Right ventricle myocardium inferior (tissue), 1 donor: ENCODE measurements around the gene FAM162A. TPM values are rescaled to one million over a fixed set of nuclear protein-coding genes. Genes with fewer than 3 reads are reported as not detected.
A peak's percentile ranks its signal among the peaks of the same experiment; 100 is the strongest.

Source experiments
- ATAC-seq: fragments of 200-7000 bp; cut with Tn5 transposase; one replicate; pipeline ENCODE4 v1.9.1; 2020; ENCODE audit warnings: mild to moderate bottlenecking, moderate library complexity
- DNase-seq: peaks from one replicate; pipeline ENCODE4 v3.0.0; 2021; ENCODE audit errors: missing footprints
- intact Hi-C: fragments of 100-400 bp; cut with DNase I; formaldehyde crosslinking; loops from one replicate; pipeline ENCODE4 v1.11.0; 2022
- total RNA-seq: library from RNA; stranded (reverse); fragmentation: NEBNext Ultra II Directional; extraction: Animal tissue kit (Norgen Biotek cat#: 25700); gene quantifications from one replicate; pipeline ENCODE4 v1.2.1, GENCODE V29; 2021
- donor health status: DM: no; HTN: yes; CAD: no; lungs with severe emphysema.

FAM162A gene
- total RNA-seq, 1 donor from 2014 or later: 141 TPM

DNA sequence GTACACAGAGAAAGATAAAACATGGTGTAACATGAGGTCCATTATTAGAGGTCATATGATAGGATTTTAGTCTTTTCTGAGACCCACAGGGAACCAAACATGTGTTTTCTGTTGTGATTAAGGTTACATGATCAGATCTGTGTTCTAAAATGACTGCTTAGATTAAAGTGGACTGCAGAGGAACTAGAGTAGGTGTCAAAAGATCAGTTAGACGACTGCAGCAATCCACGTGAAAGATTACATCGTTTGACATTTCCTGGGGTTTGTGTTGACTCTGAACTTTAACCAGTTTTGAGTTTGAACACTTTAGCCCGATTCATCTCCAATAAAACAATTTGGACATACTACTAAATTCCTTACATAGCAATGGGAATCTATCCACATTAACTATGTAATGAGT is 6.0 kb upstream of the FAM162A start:
- DNase-seq: no peak
- intact Hi-C loops: no loop called here

DNA sequence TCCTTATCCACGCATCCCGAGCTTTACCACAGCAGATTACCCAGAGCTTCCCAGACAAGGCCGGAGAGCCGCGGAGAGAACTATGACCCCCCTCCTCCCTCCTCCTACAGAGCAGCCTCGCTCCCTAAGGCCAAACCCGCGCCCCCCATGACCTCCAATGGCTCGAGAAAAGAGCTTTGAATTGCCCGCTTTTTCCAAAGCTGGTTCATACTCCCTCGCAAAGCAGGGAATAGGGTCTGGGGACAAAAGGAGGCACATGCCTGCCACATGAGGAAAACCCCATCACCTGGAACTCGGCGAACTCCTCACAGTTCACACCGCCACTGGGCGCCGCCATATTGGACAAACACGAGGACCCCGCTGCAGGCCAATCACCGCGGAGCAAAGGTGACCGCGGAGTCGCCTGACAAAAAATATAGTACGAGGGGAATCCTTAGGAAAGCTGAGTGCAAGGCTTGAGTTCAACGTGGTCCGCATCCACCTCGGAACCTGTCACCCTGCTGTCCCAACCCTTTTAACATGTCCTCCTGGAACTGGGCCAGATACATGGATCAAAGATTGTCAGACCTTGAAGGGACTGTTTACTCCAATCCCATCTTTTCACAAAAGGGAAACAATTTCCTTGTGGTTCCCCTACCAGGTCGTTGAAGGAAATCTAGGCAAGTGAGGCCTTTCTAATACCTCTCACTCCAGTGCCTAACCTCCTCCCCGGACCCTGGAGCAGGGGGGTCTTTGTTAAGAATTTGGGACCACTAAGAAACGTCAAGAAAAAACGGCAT is 905 bp upstream of the FAM162A start, which contains the start of gene MIX23:
MIX23 (minus strand) TSS at position 344 of the 779 bp plus-strand sequence; CDS start at position 337, 7 bp downstream.
- intact Hi-C loops: no loop called here
- peak; percentile 87 for ATAC-seq
- peak; percentile 95 for DNase-seq

More for the DNA sequence above, 6.0 kb upstream of the FAM162A start:
- ATAC-seq: no peak

DNA sequence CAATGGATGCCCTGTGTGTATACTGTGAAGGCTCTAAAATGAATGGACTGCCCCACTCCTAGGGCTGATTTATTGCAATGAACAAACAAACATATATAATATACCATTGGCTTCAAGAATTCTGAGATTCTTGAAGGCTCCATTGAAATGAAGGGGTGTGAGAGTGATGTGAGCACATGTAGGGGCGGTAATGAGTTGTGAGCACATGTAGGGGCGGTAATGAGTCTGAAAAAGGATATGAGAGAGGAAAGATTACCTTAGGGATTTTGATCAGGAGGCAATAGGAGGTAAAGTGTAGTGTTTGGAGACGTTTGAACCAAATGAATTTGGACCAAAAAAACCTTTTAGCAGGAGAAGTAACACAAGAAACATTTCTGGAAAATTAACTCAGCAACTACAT is 3.7 kb downstream of the FAM162A start:
- intact Hi-C loops: no loop called here
- ATAC-seq: no peak
- DNase-seq: no peak

DNA sequence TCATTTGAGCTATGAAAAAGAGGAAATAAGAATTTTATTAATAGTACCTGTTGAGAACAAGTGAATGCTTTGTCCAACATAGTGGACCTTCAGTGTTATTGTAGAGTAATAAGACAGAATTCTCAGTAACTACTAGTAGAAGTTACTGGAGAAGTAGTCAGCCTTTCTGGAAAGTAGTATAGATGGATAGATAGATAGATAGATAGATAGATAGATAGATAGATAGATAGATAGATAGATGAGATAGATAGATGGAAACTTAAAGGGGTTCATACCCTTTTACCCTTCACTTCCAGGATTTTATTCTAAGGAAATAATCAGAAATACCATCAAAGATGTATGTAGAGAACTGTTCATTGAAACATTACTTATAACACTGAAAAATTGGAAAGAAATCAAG is 5.2 kb downstream of the FAM162A start:
- ATAC-seq: no peak
- intact Hi-C loops: no loop called here
- no peak for DNase-seq

DNA sequence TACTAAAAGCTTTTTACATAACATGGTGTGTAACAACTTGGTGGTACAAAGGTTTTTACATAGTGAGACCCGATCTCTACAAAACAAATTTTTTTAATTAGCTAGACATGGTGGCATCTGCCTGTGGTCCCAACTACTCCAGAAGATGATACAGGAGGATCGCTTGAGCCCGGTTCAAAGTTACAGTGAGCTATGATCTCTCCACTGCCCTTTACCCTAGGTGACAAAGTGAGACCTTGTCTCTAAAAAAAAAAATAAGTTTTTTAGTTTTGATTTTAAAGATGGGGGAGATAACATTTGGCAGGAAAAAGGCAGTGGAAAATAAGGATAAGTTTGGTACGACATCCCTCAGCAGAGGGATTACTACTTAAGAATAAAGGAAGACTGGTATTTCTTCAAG is 5.9 kb downstream of the FAM162A start:
- intact Hi-C loops: loop anchor here (5.0 kb wide), 1 partner anchor 67 kb away; no protein-coding TSS in a partner anchor
- DNase-seq: no peak

DNA sequence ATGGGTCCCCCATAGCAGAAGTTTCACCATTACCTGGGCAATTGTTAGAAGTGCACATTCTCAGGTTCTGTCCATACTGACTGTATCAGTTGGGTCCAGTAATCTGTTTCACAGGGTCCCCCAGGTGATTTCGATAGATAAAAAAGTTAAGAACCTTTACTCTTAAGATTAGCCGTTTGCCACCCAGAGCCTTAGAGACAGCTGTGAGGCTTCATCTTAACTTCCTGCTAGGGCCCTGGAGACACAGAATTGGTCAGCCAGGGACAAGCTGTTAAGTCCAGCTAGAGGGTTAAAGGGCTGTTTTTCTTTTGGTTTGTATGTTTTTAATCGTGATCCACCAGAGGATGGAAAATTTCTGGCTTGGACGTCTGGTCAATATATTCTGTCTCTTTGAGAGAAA is 6.7 kb downstream of the FAM162A start:
- no peak for DNase-seq

More for the DNA sequence above, 5.9 kb downstream of the FAM162A start:
- ATAC-seq: no peak

DNA sequence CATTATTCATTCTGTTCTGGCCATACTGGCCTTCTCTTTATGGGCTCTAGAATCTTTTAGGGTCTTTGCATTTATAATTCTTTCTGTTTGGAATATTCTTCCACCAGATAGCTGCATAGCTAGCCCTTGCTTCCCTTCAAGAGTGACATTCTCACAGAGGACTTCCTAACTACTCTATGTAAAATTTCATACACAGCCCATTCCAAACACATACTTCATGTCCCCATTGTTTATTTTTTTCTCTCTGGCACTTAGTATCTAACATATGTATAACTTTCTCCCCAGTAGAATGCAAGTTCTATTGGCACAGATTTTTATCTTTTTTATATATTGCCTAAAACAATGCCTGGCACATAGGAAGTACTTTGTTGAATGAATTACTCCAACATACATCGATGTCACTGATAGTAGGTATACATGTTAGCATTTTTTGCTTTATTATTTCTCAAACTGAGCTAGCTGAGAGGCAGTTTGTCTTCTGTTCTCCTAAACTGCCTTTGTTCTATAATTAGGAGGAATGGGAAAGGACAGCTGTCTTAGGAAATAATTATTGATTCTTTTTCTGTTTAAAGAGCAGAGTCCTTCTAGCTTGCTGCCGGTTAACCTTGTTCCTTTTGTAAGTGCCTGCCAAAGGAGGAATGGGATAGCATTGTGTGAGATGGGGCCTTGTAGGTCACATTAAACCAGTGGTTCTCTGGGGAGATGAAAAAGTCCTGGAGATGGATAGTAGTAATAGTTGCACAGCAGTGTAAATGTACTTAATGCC is 7.9 kb downstream of the FAM162A start:
- no peak for ATAC-seq
- DNase-seq: no peak
- intact Hi-C loops: loop anchor here (5.0 kb wide), 1 partner anchor 65 kb away; no protein-coding TSS in a partner anchor

More for the DNA sequence above, 6.7 kb downstream of the FAM162A start:
- peak; percentile 50 for ATAC-seq
- intact Hi-C loops: loop anchor here (5.0 kb wide), 1 partner anchor 67 kb away; no protein-coding TSS in a partner anchor

DNA sequence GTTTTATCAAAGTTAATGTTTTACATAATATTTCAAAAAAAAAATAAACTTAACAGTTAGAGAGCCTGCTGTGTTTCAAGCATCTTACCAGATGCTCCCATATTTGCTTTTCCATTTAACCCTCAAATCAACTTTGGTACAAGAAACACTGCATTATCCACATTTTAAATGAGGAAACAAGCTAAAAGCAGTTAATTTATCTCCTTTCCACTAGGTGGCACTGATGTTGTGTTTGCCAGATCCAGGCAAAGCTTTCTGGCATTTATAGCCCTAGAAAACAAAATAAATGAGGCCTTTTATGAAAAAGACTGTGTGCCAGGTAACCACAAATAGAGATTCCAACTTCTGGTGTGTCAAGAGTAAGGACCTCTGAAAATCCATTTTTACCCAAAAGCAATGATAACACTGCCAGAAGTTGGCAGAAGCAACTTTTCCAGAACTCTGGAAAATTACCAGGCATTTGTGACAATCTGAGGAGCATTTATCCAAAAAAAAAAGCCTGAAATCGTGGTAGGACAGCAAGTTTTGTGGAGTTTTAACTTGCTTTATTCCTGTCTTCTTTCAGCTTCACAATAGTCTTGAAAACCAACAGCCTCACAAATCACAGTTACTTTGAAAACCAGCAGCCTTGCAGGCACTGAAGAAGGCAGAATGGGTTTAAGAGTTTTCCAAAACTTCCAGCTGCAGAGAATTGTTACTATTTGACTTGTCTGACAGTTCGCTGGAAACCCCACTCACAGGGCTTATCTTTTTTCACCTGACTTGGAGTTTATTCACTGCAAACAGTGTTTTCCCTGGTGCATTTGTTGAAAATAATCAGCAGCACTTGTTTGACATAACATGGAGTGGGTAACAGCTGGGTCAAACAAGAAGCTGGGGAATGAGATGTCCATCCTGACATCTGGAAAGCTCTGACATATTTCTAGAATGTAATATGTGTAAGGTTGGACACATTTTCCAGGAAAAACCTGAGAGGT is 9.2 kb downstream of the FAM162A start:
- intact Hi-C loops: loop anchor here (1.0 to 5.0 kb wide), 2 partner anchors 64 to 286 kb away; no protein-coding TSS in a partner anchor
- ATAC-seq: no peak

DNA sequence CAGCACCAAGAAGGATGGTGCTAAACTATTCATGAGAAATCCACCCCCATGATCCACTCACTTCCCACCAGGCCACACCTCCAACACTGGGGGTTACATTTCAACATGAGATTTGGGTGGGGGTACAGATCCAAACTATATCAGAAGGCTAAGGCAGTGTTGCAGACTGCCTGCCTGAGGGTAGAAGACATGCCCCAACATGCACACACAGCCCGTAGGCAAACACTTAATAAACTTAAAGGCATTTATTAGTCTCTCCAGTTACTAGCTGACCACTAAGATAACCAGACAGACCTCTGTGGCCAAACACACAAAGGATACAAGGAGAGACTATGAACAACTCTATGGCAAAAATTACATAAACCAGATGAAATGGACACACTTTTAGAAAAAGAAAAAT is 10.2 kb downstream of the FAM162A start:
- DNase-seq (no peak), ATAC-seq (no peak)
- intact Hi-C loops: loop anchor here (5.0 kb wide), 1 partner anchor 63 kb away; no protein-coding TSS in a partner anchor

More for the DNA sequence above, 9.2 kb downstream of the FAM162A start:
- no peak for DNase-seq

DNA sequence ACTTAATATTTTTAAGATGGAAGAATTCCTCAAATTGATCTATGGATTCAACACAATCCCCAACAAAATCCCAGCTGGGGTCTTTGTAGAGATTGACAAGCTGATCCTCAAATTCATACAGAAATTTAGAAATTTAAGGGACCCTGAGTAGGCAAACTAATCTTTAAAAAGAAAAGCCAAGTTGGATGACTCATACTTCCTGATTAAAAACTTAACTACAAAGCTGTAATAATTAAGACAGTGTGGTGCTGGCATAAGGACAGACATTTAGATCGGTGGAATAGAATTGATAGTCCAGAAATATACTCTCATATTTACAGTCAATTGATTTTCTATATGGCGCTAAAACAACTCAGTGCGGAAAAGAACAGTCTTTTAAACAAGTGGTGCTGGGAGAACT is 11.6 kb downstream of the FAM162A start:
- no peak for ATAC-seq
- intact Hi-C loops: no loop called here
- no peak for DNase-seq

DNA sequence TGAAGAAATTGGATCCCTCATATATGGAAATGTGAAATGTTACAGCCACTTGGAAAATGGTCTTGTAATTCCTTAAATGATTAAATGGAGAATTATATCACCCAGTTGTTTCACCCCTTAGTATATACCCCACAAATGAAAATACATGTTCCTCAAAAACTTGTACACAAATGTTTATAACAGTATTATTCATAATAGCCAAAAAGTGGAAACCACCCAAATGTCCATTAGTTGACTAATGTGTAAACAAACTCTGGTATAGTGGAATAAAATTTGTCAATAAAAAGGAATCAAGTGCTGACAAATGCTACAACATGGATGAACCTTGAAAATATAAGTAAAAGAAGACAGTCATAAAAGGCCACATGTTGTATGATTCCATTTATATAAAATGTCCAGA is 12.5 kb downstream of the FAM162A start:
- intact Hi-C loops: no loop called here
- DNase-seq: no peak
- no peak for ATAC-seq

DNA sequence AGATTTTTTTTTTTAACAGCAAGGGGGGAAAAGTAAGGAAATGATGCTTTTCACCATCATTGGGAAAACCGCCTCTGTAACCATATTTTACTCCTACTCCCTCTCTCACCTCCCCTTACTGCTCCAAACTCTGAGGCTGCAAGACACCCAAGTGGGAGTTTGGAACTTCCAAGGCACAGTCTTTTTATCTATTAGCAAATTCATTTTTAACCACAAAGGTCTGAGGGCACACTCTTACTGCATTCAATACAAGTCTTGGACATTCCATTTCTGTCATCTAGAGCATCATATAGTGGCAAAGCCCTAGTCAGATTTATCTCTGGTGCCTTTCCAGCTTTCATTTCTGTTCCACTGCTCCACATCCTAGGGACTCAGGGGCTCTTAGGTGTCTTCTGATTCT is 13.2 kb downstream of the FAM162A start:
- DNase-seq (no peak), ATAC-seq (no peak)
- intact Hi-C loops: no loop called here

DNA sequence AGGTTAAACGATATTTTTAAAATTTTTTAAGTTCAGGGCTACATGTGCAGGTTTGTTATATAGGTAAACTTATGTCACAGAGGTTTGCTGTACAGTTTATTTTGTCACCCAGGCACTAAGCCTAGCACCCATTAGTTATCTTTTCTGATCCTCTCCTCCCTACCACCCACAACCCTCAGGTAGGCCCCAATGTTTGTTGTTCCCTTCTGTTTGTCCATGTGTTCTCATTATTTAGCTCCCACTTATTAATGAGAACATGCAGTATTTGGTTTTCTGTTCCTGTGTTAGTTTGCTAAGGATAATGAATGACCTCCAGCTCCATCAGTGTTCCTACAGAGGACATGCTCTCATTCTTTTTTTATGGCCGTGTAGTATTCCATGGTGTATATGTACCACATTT is 14.9 kb downstream of the FAM162A start:
- intact Hi-C loops: no loop called here
- DNase-seq: no peak

DNA sequence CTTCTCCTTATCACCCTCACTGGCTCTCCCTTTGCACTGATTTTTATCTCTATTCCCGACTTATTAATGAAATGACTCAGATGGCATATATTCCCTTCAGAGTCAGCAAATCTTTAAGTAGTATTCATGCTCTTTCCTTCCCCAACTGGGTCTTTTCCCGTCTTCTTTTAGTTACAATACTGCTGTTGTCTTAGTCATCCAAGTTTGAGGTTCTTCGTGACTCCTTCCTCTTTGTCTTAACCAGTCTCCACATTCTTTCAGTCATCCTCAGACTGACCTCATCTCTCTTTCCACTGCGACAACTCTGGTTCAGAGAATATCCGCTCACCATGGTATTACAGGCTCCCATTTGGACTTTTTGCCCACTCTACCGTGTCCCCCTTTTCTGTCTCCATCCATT is 19.5 kb downstream of the FAM162A start:
- no peak for DNase-seq

More for the DNA sequence above, 14.9 kb downstream of the FAM162A start:
- no peak for ATAC-seq

DNA sequence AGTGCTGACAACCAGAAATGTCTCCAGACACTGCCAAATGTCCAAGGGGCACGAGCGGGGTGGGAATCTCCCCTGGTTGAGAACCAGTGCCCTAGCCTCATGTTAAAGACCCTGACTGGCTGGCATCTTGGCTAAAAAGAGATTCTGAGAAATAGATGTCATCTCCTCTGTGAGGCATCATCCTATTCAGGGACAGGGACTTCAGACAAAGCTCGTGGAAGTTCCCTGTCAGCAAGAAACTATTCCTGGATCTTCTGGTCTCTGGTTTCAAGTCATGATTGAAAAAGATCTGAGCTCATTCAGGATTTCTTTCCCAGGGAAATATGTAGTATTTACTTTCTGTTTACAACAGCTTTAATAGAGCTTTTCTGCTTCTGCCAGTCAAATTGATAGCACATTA is 21.0 kb downstream of the FAM162A start:
- intact Hi-C loops: no loop called here
- ATAC-seq (no peak), DNase-seq (no peak)

More for the DNA sequence above, 19.5 kb downstream of the FAM162A start:
- ATAC-seq: no peak
- intact Hi-C loops: no loop called here

DNA sequence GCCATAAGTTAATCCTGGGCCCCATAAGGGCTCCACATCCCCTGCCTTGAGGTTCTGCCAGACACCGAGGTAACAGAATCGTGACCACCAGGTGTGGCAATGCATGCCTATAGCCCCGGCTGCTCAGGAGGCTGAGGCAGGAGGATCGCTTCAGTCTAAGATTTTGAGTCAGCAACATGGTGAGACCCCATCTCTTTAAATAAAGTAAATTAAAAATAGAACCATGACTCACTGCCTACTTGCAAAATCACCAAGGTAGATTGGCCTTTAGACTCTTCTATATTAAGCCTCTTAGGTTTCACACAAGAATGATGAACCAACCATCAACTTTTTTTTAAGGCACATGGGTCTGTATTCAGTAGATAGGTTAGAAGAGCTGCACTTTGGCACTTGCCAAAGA is 22.2 kb downstream of the FAM162A start:
- ATAC-seq (no peak), DNase-seq (no peak)
- intact Hi-C loops: no loop called here

DNA sequence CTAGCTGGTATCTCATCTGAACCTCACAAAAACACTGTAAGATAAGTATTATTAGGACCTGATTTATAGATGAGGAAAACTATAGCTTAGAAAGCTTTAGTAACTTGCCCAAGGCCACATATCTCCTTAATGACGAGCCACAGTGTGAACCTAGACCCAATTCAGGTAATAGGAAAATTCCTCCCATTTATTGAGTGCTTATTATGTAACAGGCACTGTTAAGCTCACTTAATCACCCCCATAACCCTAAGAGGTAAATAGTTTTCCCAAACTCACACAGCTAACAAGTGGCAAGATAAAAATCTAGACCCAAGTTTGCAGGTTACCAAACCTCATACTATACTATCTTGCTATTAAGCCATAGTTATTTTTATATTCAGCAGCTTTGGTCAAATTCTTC is 24.0 kb downstream of the FAM162A start:
- intact Hi-C loops: no loop called here
- DNase-seq (no peak), ATAC-seq (no peak)

DNA sequence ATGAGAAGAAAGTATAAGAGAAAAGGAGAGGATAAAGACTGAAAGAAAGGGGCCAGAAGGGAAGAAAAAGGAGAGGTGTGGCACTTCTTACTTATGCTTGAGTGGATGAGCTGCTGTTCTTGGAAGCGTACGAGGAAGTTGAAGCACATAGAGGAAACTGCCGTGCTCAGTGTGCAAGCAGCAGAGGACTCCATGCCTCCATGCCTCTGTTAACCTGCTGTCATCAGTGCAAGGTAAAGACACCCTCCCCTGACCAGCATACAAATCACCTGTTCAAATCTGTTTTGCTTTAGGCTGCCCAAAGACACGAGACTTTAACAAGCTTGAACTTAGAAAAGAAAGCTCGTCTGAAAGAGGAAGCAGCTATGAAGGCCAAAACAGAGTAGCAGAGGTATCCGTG is 25.5 kb downstream of the FAM162A start:
- intact Hi-C loops: no loop called here
- ATAC-seq (no peak), DNase-seq (no peak)

DNA sequence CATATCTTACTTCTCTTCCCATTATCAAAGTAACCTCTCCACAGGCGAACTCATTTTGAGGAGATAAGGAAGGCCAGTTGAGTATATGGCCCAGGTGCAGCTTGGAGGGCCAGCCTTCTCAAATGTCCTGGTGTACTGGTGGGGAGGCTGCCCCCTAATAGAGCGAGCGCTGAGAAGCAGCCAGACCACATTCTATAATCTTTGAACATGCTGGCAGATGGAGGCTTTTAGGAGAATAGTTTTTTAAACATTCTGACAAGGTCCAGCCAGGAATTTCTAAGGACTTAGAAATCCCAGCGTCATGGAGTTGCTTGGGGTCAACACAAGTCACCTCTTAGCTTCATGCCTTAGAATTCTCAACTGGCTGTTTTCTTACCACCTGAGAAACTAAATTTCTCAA is 26.1 kb downstream of the FAM162A start:
- no peak for DNase-seq
- intact Hi-C loops: no loop called here
- no peak for ATAC-seq
